ENCODE data around the gene PROC.
A peak's percentile ranks its signal among the peaks of the same experiment; 100 is the strongest.

The PROC gene

GRCh38 chr2:127421871-127422558 is 3.8 kb downstream of the PROC start:
- no peak for TF ChIP-seq CTCF (IDR thresholded peaks at IDR 0.05; ENCODE audit: extremely low read depth, missing control alignments)
- DNase-seq (ENCODE audit: low spot score) = no peak

- peak; percentile 50 for DNase-seq (ENCODE audit: low spot score)
- no peak for TF ChIP-seq CTCF (IDR thresholded peaks at IDR 0.05; ENCODE audit: extremely low read depth, missing control alignments)
Observed at GRCh38 chr2:127422559-127423477, 4.6 kb downstream of the PROC start.

GRCh38 chr2:127423478-127423843 is 5.2 kb downstream of the PROC start:
- no peak for TF ChIP-seq CTCF (IDR thresholded peaks at IDR 0.05; ENCODE audit: extremely low read depth, missing control alignments)
- DNase-seq (ENCODE audit: low spot score) = peak; percentile 40

- TF ChIP-seq CTCF (IDR thresholded peaks at IDR 0.05; ENCODE audit: extremely low read depth, missing control alignments) = no peak
- DNase-seq (ENCODE audit: low spot score) = no peak
Observed at GRCh38 chr2:127423880-127424279, 5.7 kb downstream of the PROC start.

- TF ChIP-seq CTCF (IDR thresholded peaks at IDR 0.05; ENCODE audit: extremely low read depth, missing control alignments) = no peak
- DNase-seq (ENCODE audit: low spot score) = no peak
Observed at GRCh38 chr2:127424598-127425520, 6.6 kb downstream of the PROC start.

- no peak for TF ChIP-seq CTCF (IDR thresholded peaks at IDR 0.05; ENCODE audit: extremely low read depth, missing control alignments)
- DNase-seq (ENCODE audit: low spot score) = no peak
Observed at GRCh38 chr2:127425540-127426490, 7.6 kb downstream of the PROC start.
